Cardiac fibroblast (primary cell): Measurements from ENCODE around the gene EP300.

Source experiments
- DNase-seq, 2 donors: peaks; one replicate each; pipeline versions ENCODE4 v3.0.0 to v3.0.0-alpha.2; 2010; ENCODE audit warnings: low read depth in 2 of 2
- H3K4me3 ChIP-seq, 2 donors: replicated peaks in 1 of 2; 1 replicate in 1 of 2; 2 replicates in 1 of 2; pipeline ENCODE4 v1.5.1; 2011; ENCODE audit warnings: low read depth in 2 of 2, low read length in 2 of 2, mild to moderate bottlenecking in 2 of 2, moderate library complexity in 1 of 2
- CTCF ChIP-seq: IDR thresholded peaks from one replicate; pipeline ENCODE4 v1.5.1; 2011; ENCODE audit warnings: low read depth, mild to moderate bottlenecking, low read length, inconsistent platforms

The EP300 gene

DNA sequence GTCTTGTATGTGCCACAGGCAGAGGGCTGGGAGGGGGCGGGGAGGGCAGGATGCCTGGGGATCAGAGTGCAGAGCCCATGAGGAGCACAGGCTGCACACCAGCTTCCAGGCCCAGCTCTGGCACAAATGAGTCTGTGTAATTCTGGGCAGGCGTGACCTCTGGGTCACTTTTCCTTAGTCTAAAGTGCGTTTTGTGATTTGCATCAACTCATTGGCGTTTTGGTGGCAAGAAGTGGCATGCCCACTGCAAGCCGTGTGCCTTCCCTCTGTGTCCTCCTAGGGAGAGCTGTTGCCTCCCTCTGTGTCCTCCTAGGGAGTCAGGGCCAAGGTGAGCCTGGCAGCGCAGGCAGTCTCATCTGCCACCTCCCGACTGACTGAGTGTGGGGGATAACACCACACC is 131.1 kb downstream of the EP300 start:
- DNase-seq = no peak
- no peak overlapping the region for H3K4me3 ChIP-seq
- no peak for TF ChIP-seq CTCF

GRCh38 chr22:41226723-41227655 is 134.6 kb downstream of the EP300 start:
- no peak for TF ChIP-seq CTCF
- no peak overlapping the region for H3K4me3 ChIP-seq
- no peak for DNase-seq

DNA sequence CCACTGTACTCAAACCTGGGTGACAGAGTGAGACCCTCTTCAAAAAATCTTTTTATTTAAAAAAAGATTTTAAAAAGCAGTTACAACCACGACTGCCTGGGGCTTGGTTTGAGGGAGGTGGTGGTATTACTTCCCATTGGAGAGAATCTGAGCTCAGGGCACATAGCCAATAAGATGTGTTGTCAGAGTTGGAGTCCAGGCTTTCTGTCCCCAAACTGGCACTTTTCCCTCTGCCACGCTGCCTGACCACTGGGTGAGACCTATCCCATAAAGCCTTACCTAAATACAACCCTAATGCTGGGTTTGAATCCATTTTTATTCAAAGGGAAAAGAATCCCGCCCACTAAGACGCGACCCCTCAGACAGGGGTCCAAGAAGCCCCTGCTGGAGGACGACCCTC is 136.8 kb downstream of the EP300 start:
- no peak overlapping the region for H3K4me3 ChIP-seq
- TF ChIP-seq CTCF = no peak
- no peak for DNase-seq
